Parathyroid adenoma (tissue), 2 donors: ENCODE data around the gene UTS2R.
"Not testable (repeated sequence)": the region's sequence is repeated elsewhere in the genome, so short reads cannot be mapped to it uniquely, and the experiment has no call there.

Experiments
- H2AFZ ChIP-seq: fragments of 300-600 bp; sonication (generic); one replicate; pipeline ENCODE4 v1.7.0; 2017; ENCODE audit warnings: antibody characterized with exemption, mild to moderate bottlenecking
- H3K27ac ChIP-seq: fragments of 300-600 bp; sonication (generic); one replicate; pipeline ENCODE4 v1.7.0; 2017
- H3K27me3 ChIP-seq: fragments of 300-600 bp; sonication (generic); one replicate; pipeline ENCODE4 v1.7.0; 2017; ENCODE audit warnings: low read length; ENCODE audit not compliant: control insufficient read depth, insufficient read depth
- H3K36me3 ChIP-seq: fragments of 300-600 bp; sonication (generic); one replicate; pipeline ENCODE4 v1.7.0; 2017; ENCODE audit warnings: low read length; ENCODE audit not compliant: control insufficient read depth, insufficient read depth
- H3K4me1 ChIP-seq: fragments of 300-600 bp; sonication (generic); one replicate; pipeline ENCODE4 v1.7.0; 2017; ENCODE audit warnings: control low read depth
- H3K4me2 ChIP-seq: fragments of 300-600 bp; sonication (generic); one replicate; pipeline ENCODE4 v1.7.0; 2017; ENCODE audit warnings: low read length
- H3K4me3 ChIP-seq: fragments of 300-600 bp; sonication (generic); one replicate; pipeline ENCODE4 v1.7.0; 2017; ENCODE audit warnings: low read depth, low read length
- H3K79me2 ChIP-seq: fragments of 300-600 bp; sonication (generic); one replicate; pipeline ENCODE4 v1.7.0; 2017; ENCODE audit warnings: control low read depth
- H3K9ac ChIP-seq: fragments of 300-600 bp; sonication (generic); one replicate; pipeline ENCODE4 v1.7.0; 2017; ENCODE audit warnings: mild to moderate bottlenecking
- H3K9me3 ChIP-seq: fragments of 300-600 bp; sonication (generic); one replicate; pipeline ENCODE4 v1.7.0; 2017; ENCODE audit warnings: low read length; ENCODE audit not compliant: control insufficient read depth
- CTCF ChIP-seq: fragments of 300-600 bp; sonication (generic); IDR thresholded peaks from one replicate; pipeline ENCODE4 v1.7.0; 2017; ENCODE audit warnings: antibody characterized with exemption, mild to moderate bottlenecking
- donor health status: primary hyperparathyroidism.

UTS2R gene

GRCh38 chr17:82356845-82357355 lies 14.7 kb upstream of the UTS2R start:
- Histone ChIP-seq H3K4me3 (no peak overlapping the region), H3K27ac (no peak overlapping the region)
- TF ChIP-seq CTCF, result no peak

GRCh38 chr17:82357394-82357793 lies 14.2 kb upstream of the UTS2R start:
- Histone ChIP-seq H3K36me3 (no peaks in the 10 kb centered on the region), H3K9me3 (no peaks in the 10 kb centered on the region), H3K4me2 (no peak overlapping the region)

More at GRCh38 chr17:82356845-82357355, 14.7 kb upstream of the UTS2R start:
- no peak overlapping the region for H3K9ac ChIP-seq
- H3K9me3 ChIP-seq, result no peaks in the 10 kb centered on the region
- no peak overlapping the region for H3K4me2 ChIP-seq
- H2AFZ ChIP-seq, result no peak overlapping the region
- no peaks in the 10 kb centered on the region for H3K79me2 ChIP-seq
- H3K4me1 ChIP-seq, result no peaks in the 10 kb centered on the region
- no peaks in the 10 kb centered on the region for H3K27me3 ChIP-seq
- H3K36me3 ChIP-seq, result no peaks in the 10 kb centered on the region

GRCh38 chr17:82358465-82359350 lies 12.9 kb upstream of the UTS2R start, which contains the start of gene TEX19:
TEX19 (plus strand) TSS chr17:82359247; CDS start chr17:82362151, 2,904 bp downstream.
- Histone ChIP-seq H3K4me2 (no peak within 1 kb of the TSS), H3K27ac (no peak within 1 kb of the TSS), H3K79me2 (no peaks in the 10 kb centered on the region), H3K9me3 (no peaks in the 10 kb centered on the region), H3K4me1 (no peaks in the 10 kb centered on the region), H2AFZ (peak within 1 kb of the TSS; percentile 11), H3K36me3 (no peaks in the 10 kb centered on the region), H3K27me3 (no peaks in the 10 kb centered on the region), H3K4me3 (no peak within 1 kb of the TSS), H3K9ac (no peak within 1 kb of the TSS)
- no peak for TF ChIP-seq CTCF

More at GRCh38 chr17:82357394-82357793, 14.2 kb upstream of the UTS2R start:
- Histone ChIP-seq H3K4me3 (no peak overlapping the region), H2AFZ (no peak overlapping the region), H3K27ac (no peak overlapping the region), H3K27me3 (no peaks in the 10 kb centered on the region), H3K9ac (no peak overlapping the region), H3K79me2 (no peaks in the 10 kb centered on the region), H3K4me1 (no peaks in the 10 kb centered on the region)
- TF ChIP-seq CTCF, result no peak

GRCh38 chr17:82359451-82360074 lies 12.0 kb upstream of the UTS2R start:
- not testable (repeated sequence) for H3K4me1 ChIP-seq, H3K79me2 ChIP-seq, H3K4me3 ChIP-seq, H3K9ac ChIP-seq, H2AFZ ChIP-seq, H3K9me3 ChIP-seq, H3K4me2 ChIP-seq, H3K27ac ChIP-seq, H3K27me3 ChIP-seq, H3K36me3 ChIP-seq

- H3K36me3 ChIP-seq, result no peaks in the 10 kb centered on the region
- H3K79me2 ChIP-seq, result no peaks in the 10 kb centered on the region
- no peaks in the 10 kb centered on the region for H3K27me3 ChIP-seq
- no peak overlapping the region for H3K4me2 ChIP-seq
- H2AFZ ChIP-seq, result no peak overlapping the region
- TF ChIP-seq CTCF, result no peak
- no peak overlapping the region for H3K27ac ChIP-seq
- H3K9me3 ChIP-seq, result no peaks in the 10 kb centered on the region
- no peak overlapping the region for H3K4me3 ChIP-seq
- no peak overlapping the region for H3K9ac ChIP-seq
- no peaks in the 10 kb centered on the region for H3K4me1 ChIP-seq
Measured at GRCh38 chr17:82361885-82362633, 9.5 kb upstream of the UTS2R start.
